Lung (tissue), 12 donors: Measurements from ENCODE around the gene DPF1. TPM values are rescaled to one million over a fixed set of nuclear protein-coding genes. Genes with fewer than 3 reads are reported as not detected.

ENCODE experiments used
- ATAC-seq: fragments of 200-7000 bp; cut with Tn5 transposase; one replicate; pipeline ENCODE4 v1.9.1; 2020; ENCODE audit warnings: moderate number of reproducible peaks; ENCODE audit not compliant: insufficient read depth, low FRiP score
- DNase-seq, 3 donors: peaks; one replicate each; pipeline ENCODE4 v3.0.0-alpha.2; 2013 to 2017
- H3K27ac ChIP-seq, 2 donors: one replicate each; pipeline ENCODE4 v1.5.1; 2013; ENCODE audit warnings: mild to moderate bottlenecking in 2 of 2, moderate library complexity in 2 of 2, control low read depth in 1 of 2, inconsistent platforms in 1 of 2, low read depth in 1 of 2, low read length in 1 of 2
- H3K27me3 ChIP-seq, 3 donors: one replicate each; pipeline ENCODE4 v1.5.1; 2013; ENCODE audit warnings: low read length in 2 of 3; ENCODE audit not compliant: control insufficient read depth in 3 of 3, insufficient read depth in 3 of 3
- H3K36me3 ChIP-seq, 4 donors: one replicate each; pipeline ENCODE4 v1.5.1; 2013; ENCODE audit warnings: low read length in 4 of 4, mild to moderate bottlenecking in 1 of 4, moderate library complexity in 1 of 4; ENCODE audit not compliant: control insufficient read depth in 4 of 4, insufficient read depth in 4 of 4
- H3K4me1 ChIP-seq, 5 donors: one replicate each; pipeline ENCODE4 v1.5.1; 2013; ENCODE audit warnings: low read length in 5 of 5, mild to moderate bottlenecking in 2 of 5, moderate library complexity in 1 of 5; ENCODE audit not compliant: control insufficient read depth in 5 of 5, insufficient read depth in 5 of 5
- H3K4me3 ChIP-seq: one replicate; pipeline ENCODE4 v1.5.1; 2013; ENCODE audit warnings: mild to moderate bottlenecking, control low read depth, moderate library complexity
- H3K9ac ChIP-seq, 2 donors: one replicate each; pipeline ENCODE4 v1.5.1; 2013; ENCODE audit warnings: low read length in 2 of 2, control low read depth in 1 of 2; ENCODE audit not compliant: insufficient read depth in 1 of 2
- H3K9me3 ChIP-seq, 4 donors: one replicate each; pipeline ENCODE4 v1.5.1; 2013; ENCODE audit warnings: low read length in 3 of 4, mild to moderate bottlenecking in 1 of 4, moderate library complexity in 1 of 4; ENCODE audit not compliant: control insufficient read depth in 4 of 4, insufficient read depth in 3 of 4
- CTCF ChIP-seq: IDR thresholded peaks from 2 replicates; pipeline ENCODE4 v1.5.1; 2012; ENCODE audit warnings: mild to moderate bottlenecking; ENCODE audit errors: control extremely low read depth, extremely low read depth
- WGBS, 2 donors: extraction: QIAGEN DNeasy Blood & Tissue Kit; methylation state at CpG; one replicate each; pipeline ENCODE4 v1.1.7; 2013; 5-methylcytosine and 5-hydroxymethylcytosine counted together
- polyA plus RNA-seq, 2 donors: library from polyadenylated mRNA; stranded (reverse); fragments of 200-250 nt; gene quantifications; one replicate each; pipeline ENCODE4 v1.2.1, GENCODE V29; 2013
- total RNA-seq, 2 donors: library from RNA; depleted of rRNA in 1 of 2; stranded (reverse); fragments of >200 nt in 1 of 2; gene quantifications; one replicate each; pipeline ENCODE4 v1.2.1, GENCODE V29; 2014 to 2021
- donor health status: control.
- donor health status: control.
- donor health status: Bipolar disorder and iron deficiency.
- donor health status: healthy.
- donor health status: DM: yes; HTN: yes; CAD: no.

Gene DPF1
- total and polyA plus RNA-seq, 4 donors = 1.3 to 1.7 (median 1.4) TPM; not detected in 1

DNA sequence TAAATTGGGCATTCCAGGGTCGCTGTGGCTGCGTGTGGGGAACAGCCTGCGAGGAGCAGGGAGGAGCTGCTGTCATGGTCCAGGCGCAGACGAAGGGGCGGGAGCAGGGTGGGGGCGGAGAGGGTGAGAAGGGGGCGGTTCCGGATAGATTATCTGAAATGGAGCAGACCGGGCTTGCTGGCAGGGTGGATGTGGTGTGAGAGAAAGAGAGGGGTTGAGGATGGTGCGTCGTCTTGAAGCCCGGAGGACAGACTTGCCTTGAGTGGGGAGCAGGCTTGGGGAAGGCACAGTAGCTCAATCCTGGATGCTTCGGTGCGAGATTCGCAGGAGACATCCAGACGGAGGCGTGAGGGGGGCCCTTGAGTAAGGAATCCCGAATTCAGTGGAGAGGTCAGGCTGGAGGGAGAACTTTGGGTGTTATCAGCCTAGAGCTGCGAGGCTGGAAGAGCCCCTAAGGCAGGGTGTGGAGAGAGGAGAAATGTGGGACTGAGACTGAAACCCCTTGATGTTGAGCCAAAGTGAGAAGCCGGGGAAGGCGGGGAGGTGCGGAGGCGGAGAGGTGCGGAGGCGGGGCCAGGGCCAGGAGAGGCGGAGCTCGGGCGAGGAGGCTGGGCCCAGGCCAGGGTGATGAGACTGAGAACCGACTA lies 40.6 kb downstream of the DPF1 start:
- WGBS, 2 donors = 74 to 86% methylated on average over 30 of the region's 30 CpGs
- Histone ChIP-seq H3K36me3 (peaks cover 0 to 20% (median 2%) of the 10 kb centered on the region in 4 donors), H3K27ac (no peak overlapping the region), H3K4me1 (peaks cover 0 to 14% (median 0%) of the 10 kb centered on the region in 5 donors), H3K9me3 (peaks cover 0 to 2% (median 0%) of the 10 kb centered on the region in 4 donors), H3K4me3 (no peak overlapping the region), H3K27me3 (no peaks in the 10 kb centered on the region), H3K9ac (no peak overlapping the region)
- peak; percentile 67 to 77 (median 74) for DNase-seq
- ATAC-seq = no peak
- no peak for TF ChIP-seq CTCF

- H3K27ac ChIP-seq = no peak overlapping the region
- ATAC-seq = no peak
Measured at GRCh38 chr19:38182536-38183210, 41.3 kb downstream of the DPF1 start.

GRCh38 chr19:38180071-38180470 lies 44.0 kb downstream of the DPF1 start:
- H3K27me3 ChIP-seq = no peaks in the 10 kb centered on the region
- peaks cover 0 to 14% (median 0%) of the 10 kb centered on the region in 5 donors for H3K4me1 ChIP-seq
- H3K27ac ChIP-seq = no peak overlapping the region
- DNase-seq (no peak), ATAC-seq (no peak)
- H3K4me3 ChIP-seq = no peak overlapping the region
- WGBS, 2 donors = 97 to 99% methylated on average over 3 of the region's 3 CpGs
- H3K36me3 ChIP-seq = peaks cover 0 to 18% (median 2%) of the 10 kb centered on the region in 4 donors
- no peak overlapping the region for H3K9ac ChIP-seq
- TF ChIP-seq CTCF = no peak
- peaks cover 0 to 2% (median 0%) of the 10 kb centered on the region in 4 donors for H3K9me3 ChIP-seq

More at GRCh38 chr19:38182536-38183210, 41.3 kb downstream of the DPF1 start:
- no peak for TF ChIP-seq CTCF
- no peak overlapping the region for H3K9ac ChIP-seq
- peaks cover 0 to 20% (median 2%) of the 10 kb centered on the region in 4 donors for H3K36me3 ChIP-seq
- H3K27me3 ChIP-seq = no peaks in the 10 kb centered on the region
- no peak overlapping the region for H3K4me3 ChIP-seq
- DNase-seq = no peak
- H3K4me1 ChIP-seq = peaks cover 0 to 14% (median 0%) of the 10 kb centered on the region in 5 donors
- peaks cover 0 to 2% (median 0%) of the 10 kb centered on the region in 4 donors for H3K9me3 ChIP-seq
- 91 to 94% methylated on average over 21 of the region's 21 CpGs for WGBS, 2 donors
